ENCODE measurements around the gene DHX57.

DNA sequence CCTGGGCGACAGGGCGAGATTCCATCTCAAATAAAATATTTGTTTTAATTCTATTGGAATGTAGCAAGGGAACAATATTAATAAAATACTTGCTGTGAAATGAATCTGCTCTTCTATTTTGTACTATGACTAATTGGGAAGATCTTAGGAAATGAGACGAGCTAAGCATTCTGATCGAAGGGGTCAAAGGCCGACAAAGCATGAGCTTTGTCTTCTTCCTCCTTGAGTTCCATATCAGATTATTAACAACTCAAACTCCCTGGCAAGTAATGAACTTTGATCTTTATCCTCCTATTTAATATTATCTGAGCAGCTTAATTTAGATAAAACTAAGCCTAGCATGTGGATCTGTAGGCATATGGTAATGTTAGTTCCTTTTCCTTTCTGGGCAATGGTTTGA is 82.2 kb downstream of the DHX57 start:
- no peak for TF ChIP-seq POLR2AphosphoS5 (IDR thresholded peaks at IDR 0.05; ENCODE audit: low read depth, low read length)
- TF ChIP-seq, protein P1, sequence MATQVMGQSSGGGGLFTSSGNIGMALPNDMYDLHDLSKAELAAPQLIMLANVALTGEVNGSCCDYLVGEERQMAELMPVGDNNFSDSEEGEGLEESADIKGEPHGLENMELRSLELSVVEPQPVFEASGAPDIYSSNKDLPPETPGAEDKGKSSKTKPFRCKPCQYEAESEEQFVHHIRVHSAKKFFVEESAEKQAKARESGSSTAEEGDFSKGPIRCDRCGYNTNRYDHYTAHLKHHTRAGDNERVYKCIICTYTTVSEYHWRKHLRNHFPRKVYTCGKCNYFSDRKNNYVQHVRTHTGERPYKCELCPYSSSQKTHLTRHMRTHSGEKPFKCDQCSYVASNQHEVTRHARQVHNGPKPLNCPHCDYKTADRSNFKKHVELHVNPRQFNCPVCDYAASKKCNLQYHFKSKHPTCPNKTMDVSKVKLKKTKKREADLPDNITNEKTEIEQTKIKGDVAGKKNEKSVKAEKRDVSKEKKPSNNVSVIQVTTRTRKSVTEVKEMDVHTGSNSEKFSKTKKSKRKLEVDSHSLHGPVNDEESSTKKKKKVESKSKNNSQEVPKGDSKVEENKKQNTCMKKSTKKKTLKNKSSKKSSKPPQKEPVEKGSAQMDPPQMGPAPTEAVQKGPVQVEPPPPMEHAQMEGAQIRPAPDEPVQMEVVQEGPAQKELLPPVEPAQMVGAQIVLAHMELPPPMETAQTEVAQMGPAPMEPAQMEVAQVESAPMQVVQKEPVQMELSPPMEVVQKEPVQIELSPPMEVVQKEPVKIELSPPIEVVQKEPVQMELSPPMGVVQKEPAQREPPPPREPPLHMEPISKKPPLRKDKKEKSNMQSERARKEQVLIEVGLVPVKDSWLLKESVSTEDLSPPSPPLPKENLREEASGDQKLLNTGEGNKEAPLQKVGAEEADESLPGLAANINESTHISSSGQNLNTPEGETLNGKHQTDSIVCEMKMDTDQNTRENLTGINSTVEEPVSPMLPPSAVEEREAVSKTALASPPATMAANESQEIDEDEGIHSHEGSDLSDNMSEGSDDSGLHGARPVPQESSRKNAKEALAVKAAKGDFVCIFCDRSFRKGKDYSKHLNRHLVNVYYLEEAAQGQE (IDR thresholded peaks at IDR 0.05; ENCODE audit: insufficient read depth in 1 of 2, low read depth in 2 of 2, low read length in 2 of 2), result no peak
- TF ChIP-seq TAF1 (IDR thresholded peaks at IDR 0.05; ENCODE audit: borderline replicate concordance, insufficient read depth, low read length), result no peak
- no peak for TF ChIP-seq SIN3A (IDR thresholded peaks at IDR 0.05; ENCODE audit: borderline replicate concordance, insufficient read depth, low read length)
- TF ChIP-seq FOXP2 (optimal IDR thresholded peaks at IDR 0.05; ENCODE audit: borderline replicate concordance, extremely low read depth, extremely low read length, insufficient read depth), result no peak
